GM12878 (cell line): ENCODE data around the gene USP12. TPM values are rescaled to one million over a fixed set of nuclear protein-coding genes. Genes with fewer than 3 reads are reported as not detected.
A peak's percentile ranks its signal among the peaks of the same experiment; 100 is the strongest.

ENCODE experiments used
- ATAC-seq: fragments of 200-7000 bp; cut with Tn5 transposase; 3 replicates; pipeline ENCODE4 v1.9.1; 2020; ENCODE audit warnings: mild to moderate bottlenecking, moderate library complexity
- BruUV-seq: library from RNA; stranded (reverse); fragments of 400-500 nt; replicated peaks from 2 replicates; lab custom pipeline; 2021; lab: Mats Ljungman, UMichigan
- CTCF ChIA-PET: fragments of 300-600 bp; sonication (Branson Sonifier 250); formaldehyde crosslinking; extraction: SDS; loops from one replicate; lab custom pipeline; 2021; ENCODE audit warnings: inconsistent platforms; lab: Yijun Ruan, JAX
- POLR2A ChIA-PET: fragments of 350-600 bp; formaldehyde crosslinking; extraction: SDS; loops from one replicate; lab custom pipeline; 2021; ENCODE audit warnings: inconsistent platforms; lab: Charles Lee
- RAD21 ChIA-PET: fragments of 300-600 bp; sonication (Branson Sonifier 250); formaldehyde crosslinking; loops from one replicate; lab custom pipeline; 2023; ENCODE audit warnings: antibody characterized with exemption; ENCODE audit not compliant: unreplicated experiment; lab: Charles Lee
- SMC1A ChIA-PET: fragments of 300-600 bp; sonication (Branson Sonifier 250); formaldehyde crosslinking; loops from one replicate; lab custom pipeline; 2023; ENCODE audit not compliant: unreplicated experiment, uncharacterized antibody; lab: Charles Lee
- DNase-seq: peaks from one replicate; pipeline ENCODE4 v3.0.0-alpha.2; 2011; ENCODE audit warnings: low read depth, low spot score
- FAIRE-seq: peaks from 3 replicates; lab custom pipeline; 2011; peaks lifted over from hg19 to GRCh38; lab: Jason Lieb, UNC
- H2AFZ ChIP-seq: 2 replicates; pipeline ENCODE4 v1.6.0; 2011; ENCODE audit warnings: low read depth, low read length, control low read depth; ENCODE audit not compliant: control insufficient read depth
- H3K27ac ChIP-seq: 2 replicates; pipeline ENCODE4 v1.5.1; 2011; ENCODE audit warnings: control low read depth; ENCODE audit not compliant: control insufficient read depth, insufficient read depth
- H3K27me3 ChIP-seq, 2 experiments: replicated peaks in 1 of 2; 2 replicates each; pipeline versions ENCODE4 v1.6.0 to v1.6.1; 2011; ENCODE audit warnings: low read length in 1 of 2; ENCODE audit not compliant: control insufficient read depth in 2 of 2, insufficient read depth in 2 of 2
- H3K36me3 ChIP-seq, 2 experiments: 2 replicates each; pipeline ENCODE4 v1.5.1; 2011; ENCODE audit warnings: low read length in 1 of 2; ENCODE audit not compliant: control insufficient read depth in 2 of 2, insufficient read depth in 2 of 2
- H3K4me1 ChIP-seq: 2 replicates; pipeline ENCODE4 v1.6.1; 2011; ENCODE audit warnings: mild to moderate bottlenecking, low read length, moderate library complexity, mixed read lengths; ENCODE audit not compliant: control insufficient read depth, insufficient read depth
- H3K4me2 ChIP-seq: 2 replicates; pipeline ENCODE4 v1.6.0; 2011; ENCODE audit warnings: control low read depth; ENCODE audit not compliant: control insufficient read depth, insufficient read depth
- H3K4me3 ChIP-seq: fragments of 200-600 bp; sonication (generic); 2 replicates; pipeline ENCODE4 v1.5.1; 2016
- H3K79me2 ChIP-seq: 2 replicates; pipeline ENCODE4 v1.6.0; 2011; ENCODE audit warnings: low read length; ENCODE audit not compliant: control insufficient read depth, insufficient read depth
- H3K9ac ChIP-seq: 2 replicates; pipeline ENCODE4 v1.8.0; 2011; ENCODE audit warnings: low read length, control low read depth, mixed read lengths; ENCODE audit not compliant: control insufficient read depth, insufficient read depth
- H3K9me3 ChIP-seq: replicated peaks from 3 replicates; pipeline ENCODE4 v1.5.1; 2011; ENCODE audit warnings: mild to moderate bottlenecking, low read length; ENCODE audit not compliant: control insufficient read depth, insufficient read depth
- H4K20me1 ChIP-seq: 2 replicates; pipeline ENCODE4 v1.6.0; 2011; ENCODE audit not compliant: control insufficient read depth, insufficient read depth
- CEBPB ChIP-seq, 2 experiments: fragments of 150-350 bp in 1 of 2; IDR thresholded peaks; 2 replicates each; pipeline ENCODE4 v1.6.1; 2012 to 2014; ENCODE audit warnings: low read depth in 2 of 2, low read length in 2 of 2, borderline replicate concordance in 1 of 2, inconsistent platforms in 1 of 2
- DPF2 ChIP-seq: fragments of 450-650 bp; IDR thresholded peaks from 2 replicates; pipeline ENCODE4 v1.6.1; 2017; ENCODE audit warnings: mild to moderate bottlenecking
- EED ChIP-seq: sonication (generic); IDR thresholded peaks from 2 replicates; pipeline ENCODE4 v1.6.1; 2016; ENCODE audit warnings: antibody characterized with exemption, low read depth
- HCFC1 ChIP-seq: fragments of 150-350 bp; IDR thresholded peaks from 2 replicates; pipeline ENCODE4 v1.6.1; 2014; ENCODE audit warnings: low read length
- LARP7 ChIP-seq: fragments of 450-650 bp; IDR thresholded peaks from 2 replicates; pipeline ENCODE4 v1.6.1; 2017; ENCODE audit warnings: mild to moderate bottlenecking
- PAX5 ChIP-seq: IDR thresholded peaks from 2 replicates; pipeline ENCODE4 v1.6.1; 2011; ENCODE audit warnings: low read depth, low read length, borderline replicate concordance
- POLR2AphosphoS5 ChIP-seq: IDR thresholded peaks from 2 replicates; pipeline ENCODE4 v1.6.1; 2011; ENCODE audit warnings: mild to moderate bottlenecking, low read length, inconsistent platforms
- RCOR1 ChIP-seq: conservative IDR thresholded peaks from 2 replicates; pipeline ENCODE4 v1.6.1; 2012; ENCODE audit warnings: low read depth, low read length, improper control_type of control experiment
- RFX5 ChIP-seq: IDR thresholded peaks from 2 replicates; pipeline ENCODE4 v1.6.1; 2011; ENCODE audit warnings: low read depth, low read length, improper control_type of control experiment
- SIN3A ChIP-seq: IDR thresholded peaks from 2 replicates; pipeline ENCODE4 v1.6.1; 2012; ENCODE audit warnings: low read depth, low read length, improper control_type of control experiment
- SIX5 ChIP-seq: IDR thresholded peaks from 2 replicates; pipeline ENCODE4 v1.6.1; 2011; ENCODE audit warnings: mild to moderate bottlenecking, low read depth, low read length, moderate library complexity; ENCODE audit not compliant: severe bottlenecking
- SMAD1 ChIP-seq: fragments of 450-650 bp; IDR thresholded peaks from 2 replicates; pipeline ENCODE4 v1.6.1; 2018; ENCODE audit warnings: mild to moderate bottlenecking, low read depth; ENCODE audit not compliant: partially characterized antibody
- SREBF1 ChIP-seq: IDR thresholded peaks from 2 replicates; pipeline ENCODE4 v1.6.1; 2012; ENCODE audit warnings: mild to moderate bottlenecking, low read length
- TCF7 ChIP-seq: IDR thresholded peaks from 2 replicates; pipeline ENCODE4 v1.6.1; 2014; ENCODE audit warnings: antibody characterized with exemption, borderline replicate concordance
- ZBED1 ChIP-seq: IDR thresholded peaks from 2 replicates; pipeline ENCODE4 v1.6.1; 2016; ENCODE audit warnings: borderline replicate concordance
- ZNF274 ChIP-seq: IDR thresholded peaks from one replicate; pipeline ENCODE4 v1.8.0; 2011; ENCODE audit not compliant: insufficient read length, insufficient read depth
- WGBS: methylation state at CpG from one replicate; pipeline ENCODE4 v1.1.6; 2016; ENCODE audit warnings: low lambda C conversion rate; ENCODE audit not compliant: insufficient replicate concordance, insufficient coverage; ENCODE audit errors: missing lambda C conversion rate; 5-methylcytosine and 5-hydroxymethylcytosine counted together
- in situ Hi-C: fragments of 300-500 bp; cut with MboI; formaldehyde crosslinking; loops from 9 replicates; pipeline ENCODE4 v1.14.3; 2018; ENCODE audit warnings: mixed read lengths
- intact Hi-C: fragments of 100-400 bp; cut with micrococcal nuclease; formaldehyde crosslinking; loops from one replicate; pipeline ENCODE4 v1.14.2; 2022; ENCODE audit not compliant: unreplicated experiment
- polyA plus RNA-seq, 11 experiments: library from polyadenylated mRNA; depleted of rRNA in 4 of 11; unstranded in 6 of 11; stranded (reverse) in 5 of 11; fragments of >200 nt; fragmentation: Nextera tagmentation in 4 of 11; fragmentation: Illumina TruSeq in 1 of 11; extraction: Ambion mirVana in 4 of 11; extraction: Trizol in 1 of 11; gene quantifications; 1 replicate in 1 of 11; 2 replicates in 10 of 11; pipeline versions ENCODE4 v1.2.1 to v1.2.3, GENCODE V29; 2011 to 2016; ENCODE audit warnings: inconsistent platforms in 2 of 11, missing spikeins in 2 of 11, low read depth in 1 of 11
- total RNA-seq, 4 experiments: library from RNA; depleted of rRNA in 3 of 4; stranded (reverse); fragments of >200 nt in 3 of 4; fragmentation: Illumina TruSeq in 1 of 4; extraction: Trizol in 1 of 4; gene quantifications; 2 replicates each; pipeline versions ENCODE4 v1.2.1 to v1.2.3, GENCODE V29; 2013 to 2021

USP12 gene
- total and polyA plus RNA-seq, 10 of the 15 experiments (the other 5 are each of a cell fraction or from before 2014, with no cell fraction given): 3.5 to 32.2 (median 24.6) TPM

- ATAC-seq (no peak), FAIRE-seq (no peak), DNase-seq (no peak)
- TF ChIP-seq SREBF1: no peak
- TF ChIP-seq HCFC1: no peak
- TF ChIP-seq EED: no peak
- TF ChIP-seq LARP7: no peak
- TF ChIP-seq ZNF274: no peak
- no peak for TF ChIP-seq RCOR1
- TF ChIP-seq SMAD1: no peak
- no peak for TF ChIP-seq ZBED1
- no peak for TF ChIP-seq CEBPB (IDR thresholded peaks at IDR 0.05; ENCODE audit: borderline replicate concordance in 1 of 2, low read depth in 2 of 2, low read length in 2 of 2)
- TF ChIP-seq RFX5: no peak
- H3K4me3 ChIP-seq: no peak overlapping the region
- POLR2A ChIA-PET: no interaction called here
- H3K4me2 ChIP-seq: no peak overlapping the region
- no peak overlapping the region for H3K9ac ChIP-seq
- no peaks in the 10 kb centered on the region for H4K20me1 ChIP-seq
- RAD21 ChIA-PET: no interaction called here
- CTCF ChIA-PET: no interaction called here
- no peaks in the 10 kb centered on the region for H3K9me3 ChIP-seq
- no TSS peak for BruUV-seq
- no peak overlapping the region for H3K27ac ChIP-seq
- no peaks in the 10 kb centered on the region for H3K4me1 ChIP-seq
- H3K27me3 ChIP-seq: no peaks in the 10 kb centered on the region
- intact Hi-C loops (no loop called here), in situ Hi-C loops (no loop called here)
- no peaks in the 10 kb centered on the region for H3K36me3 ChIP-seq
- 76% methylated on average over 6 of the region's 6 CpGs for WGBS
- H3K79me2 ChIP-seq: no peaks in the 10 kb centered on the region
- SMC1A ChIA-PET: no interaction called here
- H2AFZ ChIP-seq: no peak overlapping the region
Observed at GRCh38 chr13:27055526-27055925, 116.1 kb downstream of the USP12 start.

- H3K36me3 ChIP-seq: no peaks in the 10 kb centered on the region
- H2AFZ ChIP-seq: no peak overlapping the region
- H3K27me3 ChIP-seq: no peaks in the 10 kb centered on the region
- H3K4me1 ChIP-seq: no peaks in the 10 kb centered on the region
- no peak overlapping the region for H3K27ac ChIP-seq
- in situ Hi-C loops: no loop called here
- FAIRE-seq (no peak), ATAC-seq (peak; percentile 15; the same call in 1 of the 3 replicates), DNase-seq (no peak)
- ChIA-PET RAD21 (no interaction called here), CTCF (no interaction called here), POLR2A (no interaction called here), SMC1A (no interaction called here)
- no peak overlapping the region for H3K9ac ChIP-seq
- no peaks in the 10 kb centered on the region for H4K20me1 ChIP-seq
- H3K4me3 ChIP-seq: no peak overlapping the region
- no peak overlapping the region for H3K4me2 ChIP-seq
- no peak for TF ChIP-seq DPF2
- no peak for TF ChIP-seq PAX5
- TF ChIP-seq TCF7: no peak
- TF ChIP-seq SIN3A: no peak
- no peak for TF ChIP-seq POLR2AphosphoS5
- no peak for TF ChIP-seq SIX5
- 77% methylated on average over 2 of the region's 2 CpGs for WGBS
- H3K79me2 ChIP-seq: no peaks in the 10 kb centered on the region
- intact Hi-C loops: no loop called here
- BruUV-seq: no TSS peak
- H3K9me3 ChIP-seq: no peaks in the 10 kb centered on the region
Observed at GRCh38 chr13:27054760-27055159, 116.9 kb downstream of the USP12 start.
